A204.1 (cell line): ENCODE data around the gene PCDH17.

Experiments
- FAIRE-seq: peaks from 2 replicates; lab custom pipeline; 2012; peaks lifted over from hg19 to GRCh38; lab: Jason Lieb, UNC

Gene PCDH17

GRCh38 chr13:57739089-57739488 lies 107.5 kb downstream of the PCDH17 start:
- no peak for FAIRE-seq

DNA sequence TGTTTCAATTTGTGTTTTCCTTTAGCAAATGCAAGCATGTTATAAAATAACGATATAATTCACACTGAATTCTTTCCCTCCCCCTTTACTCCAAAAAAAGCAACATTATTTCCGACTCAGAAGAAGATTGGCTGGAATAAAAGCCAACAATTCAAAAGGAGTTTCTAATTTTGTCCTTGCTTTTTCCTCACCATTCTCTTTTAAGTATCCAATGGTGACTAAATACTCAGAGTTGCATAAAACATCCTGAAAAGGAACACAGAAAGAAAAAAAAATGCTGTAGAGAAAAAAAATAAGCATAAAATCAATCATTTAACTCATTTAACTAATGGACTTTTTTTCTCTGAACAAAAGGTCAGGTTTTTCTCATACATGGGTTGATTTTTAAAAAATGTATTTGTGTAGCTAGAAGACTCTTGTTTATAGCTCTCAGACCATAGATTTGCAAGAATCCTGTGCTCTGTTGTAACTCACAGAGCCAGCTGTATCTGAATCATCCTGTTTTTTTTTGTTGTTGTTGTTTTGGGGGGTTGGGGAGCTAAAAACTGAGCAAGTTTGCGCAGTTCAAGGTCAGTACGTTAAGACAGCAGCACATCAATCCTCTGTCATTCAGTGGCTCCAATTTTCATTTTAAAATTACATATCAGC lies 108.1 kb downstream of the PCDH17 start:
- FAIRE-seq: no peak

DNA sequence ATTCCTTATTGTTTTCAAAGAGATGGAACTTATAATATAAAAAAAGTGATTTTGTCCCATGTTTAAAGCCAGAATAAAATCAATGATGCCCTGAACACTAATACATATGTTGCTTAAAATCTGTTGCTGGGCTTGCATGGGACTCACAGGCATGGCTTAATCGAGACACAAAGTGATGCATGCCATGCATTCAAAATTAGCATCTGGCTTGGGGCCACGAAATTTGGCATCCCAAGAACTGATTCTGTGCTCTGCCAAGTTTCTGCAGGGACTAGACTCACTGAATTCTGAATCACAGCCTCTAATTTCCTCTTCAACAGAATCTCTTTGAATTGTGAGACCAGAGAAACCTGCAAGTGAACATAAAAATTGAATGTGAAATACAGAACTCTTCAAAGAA lies 109.2 kb downstream of the PCDH17 start:
- FAIRE-seq: no peak

DNA sequence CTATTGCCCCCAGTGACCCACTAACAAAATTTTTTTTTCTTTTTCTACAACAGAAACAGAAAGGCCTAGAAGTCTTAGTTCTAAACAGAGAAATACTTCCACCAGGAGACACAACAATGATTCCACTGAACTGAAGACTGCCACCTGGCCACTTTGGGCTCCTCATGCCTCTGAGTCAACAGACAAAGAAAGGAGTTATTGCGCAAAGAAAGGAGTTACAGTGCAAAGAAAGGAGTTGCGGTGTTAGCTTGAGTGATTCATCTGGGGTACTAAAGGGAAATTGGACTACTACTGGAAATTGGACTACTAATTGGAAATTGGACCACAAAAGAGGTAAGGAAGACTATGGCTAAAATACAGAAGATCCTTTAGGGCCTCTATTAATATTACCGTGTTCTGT lies 116.6 kb downstream of the PCDH17 start:
- no peak for FAIRE-seq

GRCh38 chr13:57760951-57761350 lies 129.4 kb downstream of the PCDH17 start:
- FAIRE-seq: no peak

- no peak for FAIRE-seq
Observed at GRCh38 chr13:57763689-57764088, 132.1 kb downstream of the PCDH17 start.
